ENCODE results near the gene APOBEC3F. TPM values are rescaled to one million over a fixed set of nuclear protein-coding genes. Genes with fewer than 3 reads are reported as not detected.

APOBEC3F gene
- total RNA-seq, 1 donor from 2014 or later: 2.8 TPM

- Mint-ChIP-seq H3K27ac (ENCODE audit: unreplicated experiment) (no peak overlapping the region), H3K4me3 (ENCODE audit: unreplicated experiment) (no peak overlapping the region), H3K36me3 (ENCODE audit: unreplicated experiment) (no peaks in the 10 kb centered on the region), H3K27me3 (ENCODE audit: unreplicated experiment) (peaks cover 9% of the 10 kb centered on the region), H3K9me3 (ENCODE audit: unreplicated experiment) (peaks cover 3% of the 10 kb centered on the region), H3K4me1 (ENCODE audit: low read depth, unreplicated experiment) (no peaks in the 10 kb centered on the region)
- DNase-seq: no peak
- no peak for TF ChIP-seq CTCF (IDR thresholded peaks at IDR 0.05; ENCODE audit: partially characterized antibody, unreplicated experiment)
Observed at GRCh38 chr22:39095971-39096370, 55.3 kb downstream of the APOBEC3F start.

GRCh38 chr22:39097098-39098020 lies 56.7 kb downstream of the APOBEC3F start, which contains the start of gene APOBEC3H:
Gene APOBEC3H (plus strand): TSS chr22:39097244. CDS start chr22:39100279, 3,035 bp downstream.
- DNase-seq: no peak
- Mint-ChIP-seq H3K27ac (ENCODE audit: unreplicated experiment) (no peak within 1 kb of the TSS), H3K9me3 (ENCODE audit: unreplicated experiment) (peaks cover 1% of the 10 kb centered on the region), H3K36me3 (ENCODE audit: unreplicated experiment) (no peaks in the 10 kb centered on the region), H3K4me1 (ENCODE audit: low read depth, unreplicated experiment) (no peaks in the 10 kb centered on the region), H3K4me3 (ENCODE audit: unreplicated experiment) (no peak within 1 kb of the TSS), H3K27me3 (ENCODE audit: unreplicated experiment) (peaks cover 6% of the 10 kb centered on the region)
- no peak for TF ChIP-seq CTCF (IDR thresholded peaks at IDR 0.05; ENCODE audit: partially characterized antibody, unreplicated experiment)

- DNase-seq: no peak
- H3K4me1 Mint-ChIP-seq (ENCODE audit: low read depth, unreplicated experiment): no peaks in the 10 kb centered on the region
- H3K4me3 Mint-ChIP-seq (ENCODE audit: unreplicated experiment): no peak overlapping the region
- TF ChIP-seq CTCF (IDR thresholded peaks at IDR 0.05; ENCODE audit: partially characterized antibody, unreplicated experiment): no peak
- H3K36me3 Mint-ChIP-seq (ENCODE audit: unreplicated experiment): no peaks in the 10 kb centered on the region
- peaks cover 1% of the 10 kb centered on the region for H3K9me3 Mint-ChIP-seq (ENCODE audit: unreplicated experiment)
- peaks cover 6% of the 10 kb centered on the region for H3K27me3 Mint-ChIP-seq (ENCODE audit: unreplicated experiment)
- H3K27ac Mint-ChIP-seq (ENCODE audit: unreplicated experiment): no peak overlapping the region
Observed at GRCh38 chr22:39098026-39098425, 57.4 kb downstream of the APOBEC3F start.

GRCh38 chr22:39098576-39098975 lies 57.9 kb downstream of the APOBEC3F start:
- TF ChIP-seq CTCF (IDR thresholded peaks at IDR 0.05; ENCODE audit: partially characterized antibody, unreplicated experiment): no peak
- H3K4me1 Mint-ChIP-seq (ENCODE audit: low read depth, unreplicated experiment): no peaks in the 10 kb centered on the region
- peaks cover 6% of the 10 kb centered on the region for H3K27me3 Mint-ChIP-seq (ENCODE audit: unreplicated experiment)
- H3K27ac Mint-ChIP-seq (ENCODE audit: unreplicated experiment): no peak overlapping the region
- peaks cover 1% of the 10 kb centered on the region for H3K9me3 Mint-ChIP-seq (ENCODE audit: unreplicated experiment)
- no peaks in the 10 kb centered on the region for H3K36me3 Mint-ChIP-seq (ENCODE audit: unreplicated experiment)
- no peak for DNase-seq
- no peak overlapping the region for H3K4me3 Mint-ChIP-seq (ENCODE audit: unreplicated experiment)

GRCh38 chr22:39101226-39101625 lies 60.6 kb downstream of the APOBEC3F start:
- Mint-ChIP-seq H3K9me3 (ENCODE audit: unreplicated experiment) (no peaks in the 10 kb centered on the region), H3K36me3 (ENCODE audit: unreplicated experiment) (no peaks in the 10 kb centered on the region), H3K4me1 (ENCODE audit: low read depth, unreplicated experiment) (no peaks in the 10 kb centered on the region), H3K27me3 (ENCODE audit: unreplicated experiment) (peaks cover 6% of the 10 kb centered on the region), H3K4me3 (ENCODE audit: unreplicated experiment) (no peak overlapping the region), H3K27ac (ENCODE audit: unreplicated experiment) (no peak overlapping the region)
- no peak for DNase-seq
- TF ChIP-seq CTCF (IDR thresholded peaks at IDR 0.05; ENCODE audit: partially characterized antibody, unreplicated experiment): no peak
